Measurements from ENCODE around the gene CELA2B. TPM values are rescaled to one million over a fixed set of nuclear protein-coding genes. Genes with fewer than 3 reads are reported as not detected.

CELA2B gene
- total RNA-seq, 1 experiment from 2014 or later: not detected

GRCh38 chr1:15525050-15526020, 49.4 kb downstream of the CELA2B start:
- DNase-seq (ENCODE audit: low spot score): peak; percentile 96

GRCh38 chr1:15526021-15526489, 50.2 kb downstream of the CELA2B start:
- no peak for DNase-seq (ENCODE audit: low spot score)

GRCh38 chr1:15526490-15527339, 50.8 kb downstream of the CELA2B start, which contains the start of gene DNAJC16:
DNAJC16 (plus strand) TSS chr1:15526848; CDS start chr1:15529106, 2,258 bp downstream.
- DNase-seq (ENCODE audit: low spot score): peak; percentile 100

GRCh38 chr1:15531003-15531402, 55.1 kb downstream of the CELA2B start:
- DNase-seq (ENCODE audit: low spot score): no peak

- no peak for DNase-seq (ENCODE audit: low spot score)
These were observed 55.8 kb downstream of the CELA2B start for GRCh38 chr1:15531682-15532081.

- no peak for DNase-seq (ENCODE audit: low spot score)
These were observed 62.9 kb downstream of the CELA2B start for GRCh38 chr1:15538771-15539170.

GRCh38 chr1:15540186-15540585, 64.3 kb downstream of the CELA2B start:
- DNase-seq (ENCODE audit: low spot score): peak; percentile 30

Other genes with a start within 250 kb of the CELA2B start
- gene FHAD1, start 228.9 kb upstream of the CELA2B start, total RNA-seq (2014; rRNA removed; shearing (Covaris generic)): 0.17 TPM in 1 of 2 replicates, not detected in the other
- 30.8 and 33.5 TPM in 2 replicates for gene EFHD2, start 66.2 kb upstream of the CELA2B start, total RNA-seq (2014; rRNA removed; shearing (Covaris generic))
- 0.15 and 0.43 TPM in 2 replicates for gene CTRC, start 37.7 kb upstream of the CELA2B start, total RNA-seq (2014; rRNA removed; shearing (Covaris generic))
- not detected in 2 replicates for gene CELA2A, start 19.4 kb upstream of the CELA2B start, total RNA-seq (2014; rRNA removed; shearing (Covaris generic))
- gene CASP9, start 48.1 kb downstream of the CELA2B start, total RNA-seq (2014; rRNA removed; shearing (Covaris generic)): 10.3 and 17.0 TPM in 2 replicates
- 8.1 and 15.2 TPM in 2 replicates for gene DNAJC16, start 50.7 kb downstream of the CELA2B start, total RNA-seq (2014; rRNA removed; shearing (Covaris generic))
- not detected in 2 replicates for gene AGMAT, start 108.9 kb downstream of the CELA2B start, total RNA-seq (2014; rRNA removed; shearing (Covaris generic))
- gene DDI2, start 141.4 kb downstream of the CELA2B start, total RNA-seq (2014; rRNA removed; shearing (Covaris generic)): 4.5 and 5.2 TPM in 2 replicates
- gene PLEKHM2, start 208.2 kb downstream of the CELA2B start, total RNA-seq (2014; rRNA removed; shearing (Covaris generic)): 13.4 and 18.6 TPM in 2 replicates

Data from H4 (cell line).